Endothelial cell of umbilical vein (primary cell): ENCODE data around the gene TTBK1. TPM values are rescaled to one million over a fixed set of nuclear protein-coding genes. Genes with fewer than 3 reads are reported as not detected.

Experiments
- BruUV-seq: library from RNA; stranded (reverse); fragments of 400-500 nt; replicated peaks from 2 replicates; lab custom pipeline; 2021; lab: Mats Ljungman, UMichigan
- CTCF ChIA-PET: fragments of 300-600, 350-600 bp; sonication (Branson Sonifier 250); formaldehyde crosslinking; loops from one replicate; lab custom pipeline; 2021; ENCODE audit warnings: antibody characterized with exemption, inconsistent platforms; lab: Charles Lee
- POLR2A ChIA-PET: fragments of 300-600, 350-600 bp; sonication (Branson Sonifier 250); formaldehyde crosslinking; loops from one replicate; lab custom pipeline; 2021; ENCODE audit warnings: antibody characterized with exemption, inconsistent platforms; lab: Charles Lee
- DNase-seq: peaks from one replicate; pipeline ENCODE4 v3.0.0-alpha.2; 2011; ENCODE audit warnings: low read depth, low spot score
- FAIRE-seq: peaks from 2 replicates; lab custom pipeline; 2011; peaks lifted over from hg19 to GRCh38; lab: Jason Lieb, UNC
- H2AFZ ChIP-seq: 2 replicates; pipeline ENCODE4 v1.6.0; 2012; ENCODE audit warnings: low read depth, low read length, control low read depth, inconsistent platforms
- H3K27ac ChIP-seq: 2 replicates; pipeline ENCODE4 v1.5.1; 2011; ENCODE audit warnings: low read depth, mild to moderate bottlenecking, control low read depth, low read length, moderate library complexity; ENCODE audit not compliant: insufficient read depth
- H3K27me3 ChIP-seq, 2 experiments: 2 replicates each; pipeline versions ENCODE4 v1.6.0 to v1.6.1; 2011; ENCODE audit warnings: low read length in 2 of 2, mixed read lengths in 1 of 2; ENCODE audit not compliant: control insufficient read depth in 2 of 2, insufficient read depth in 2 of 2
- H3K36me3 ChIP-seq, 2 experiments: 2 replicates in 1 of 2; 3 replicates in 1 of 2; pipeline ENCODE4 v1.5.1; 2011; ENCODE audit warnings: low read length in 2 of 2, mild to moderate bottlenecking in 1 of 2, moderate library complexity in 1 of 2; ENCODE audit not compliant: control insufficient read depth in 2 of 2, insufficient read depth in 2 of 2; ENCODE audit errors: extremely low read depth in 1 of 2
- H3K4me1 ChIP-seq: 3 replicates; pipeline ENCODE4 v1.5.1; 2011; ENCODE audit warnings: mild to moderate bottlenecking, low read length; ENCODE audit not compliant: control insufficient read depth, insufficient read depth; ENCODE audit errors: extremely low read depth
- H3K4me2 ChIP-seq: 2 replicates; pipeline ENCODE4 v1.6.1; 2011; ENCODE audit warnings: low read length, control low read depth, mixed read lengths; ENCODE audit not compliant: insufficient read depth
- H3K4me3 ChIP-seq, 3 experiments: fragments of 200-600 bp in 1 of 3; sonication (generic), shearing (Covaris generic) in 1 of 3; replicated peaks in 1 of 3; 2 replicates each; pipeline ENCODE4 v1.5.1; 2011 to 2016; ENCODE audit warnings: control low read depth in 3 of 3, low read length in 3 of 3, mild to moderate bottlenecking in 2 of 3, inconsistent platforms in 1 of 3, low read depth in 1 of 3, moderate library complexity in 1 of 3; ENCODE audit not compliant: insufficient read depth in 1 of 3
- H3K79me2 ChIP-seq: 2 replicates; pipeline ENCODE4 v1.6.0; 2012; ENCODE audit warnings: low read length, inconsistent platforms; ENCODE audit not compliant: control insufficient read depth, insufficient read depth
- H3K9ac ChIP-seq: replicated peaks from 2 replicates; pipeline ENCODE3; 2011; ENCODE audit warnings: low read length, control low read depth; ENCODE audit not compliant: insufficient read depth; ENCODE audit errors: extremely low read depth
- H3K9me1 ChIP-seq: replicated peaks from 3 replicates; pipeline ENCODE4 v1.6.0; 2011; ENCODE audit warnings: mild to moderate bottlenecking, low read length; ENCODE audit not compliant: control insufficient read depth, insufficient read depth; ENCODE audit errors: extremely low read depth
- H3K9me3 ChIP-seq: replicated peaks from 2 replicates; pipeline ENCODE4 v1.5.1; 2012; ENCODE audit warnings: low read length, inconsistent platforms; ENCODE audit not compliant: control insufficient read depth, insufficient read depth
- H4K20me1 ChIP-seq: replicated peaks from 2 replicates; pipeline ENCODE3; 2011; ENCODE audit warnings: mild to moderate bottlenecking, low read length; ENCODE audit not compliant: control insufficient read depth, insufficient read depth; ENCODE audit errors: extremely low read depth
- EZH2 ChIP-seq: IDR thresholded peaks from 2 replicates; pipeline ENCODE4 v1.6.1; 2012; ENCODE audit warnings: borderline replicate concordance, low read depth, mild to moderate bottlenecking, moderate library complexity, low read length, inconsistent platforms; ENCODE audit not compliant: severe bottlenecking
- FOS ChIP-seq: IDR thresholded peaks from 2 replicates; pipeline ENCODE4 v1.6.1; 2011; ENCODE audit warnings: mild to moderate bottlenecking, low read length, moderate library complexity, borderline replicate concordance; ENCODE audit not compliant: insufficient read depth
- GATA2 ChIP-seq: IDR thresholded peaks from 2 replicates; pipeline ENCODE4 v1.7.0; 2011; ENCODE audit warnings: low read depth, mild to moderate bottlenecking, moderate library complexity, mixed read lengths, low read length; ENCODE audit not compliant: insufficient read length, insufficient read depth
- JUN ChIP-seq: IDR thresholded peaks from 2 replicates; pipeline ENCODE4 v1.6.1; 2011; ENCODE audit warnings: borderline replicate concordance, low read depth; ENCODE audit not compliant: insufficient read length, insufficient read depth
- MYC ChIP-seq: IDR thresholded peaks from one replicate; pipeline ENCODE4 v1.6.1; 2011; ENCODE audit warnings: mild to moderate bottlenecking, low read depth, low read length
- POLR2A ChIP-seq: IDR thresholded peaks from 2 replicates; pipeline ENCODE4 v1.6.1; 2012; ENCODE audit warnings: low read depth, mild to moderate bottlenecking, control low read depth, low read length
- POLR2AphosphoS5 ChIP-seq: IDR thresholded peaks from 2 replicates; pipeline ENCODE4 v1.6.1; 2012; ENCODE audit warnings: low read depth, mild to moderate bottlenecking, control low read depth, low read length, moderate library complexity; ENCODE audit not compliant: insufficient read depth
- dilution Hi-C: fragments of 300-500 bp; cut with MboI; formaldehyde crosslinking; loops from one replicate; pipeline ENCODE4 v1.15.0; 2019; ENCODE audit warnings: low sequenced_read_pairs; ENCODE audit not compliant: extremely low pct_ligation_motif_present
- intact Hi-C: fragments of 100-400 bp; cut with micrococcal nuclease; formaldehyde crosslinking; loops from one replicate; pipeline ENCODE4 v1.10.0; 2022
- polyA plus RNA-seq, 4 experiments: library from polyadenylated mRNA; depleted of rRNA in 3 of 4; stranded (reverse) in 3 of 4; unstranded in 1 of 4; fragments of >200 nt; gene quantifications; 2 replicates each; pipeline versions ENCODE4 v1.2.1 to v1.2.3, GENCODE V29; 2011 to 2012; ENCODE audit warnings: missing spikeins in 1 of 4
- total RNA-seq: library from RNA; stranded (reverse); gene quantifications from 2 replicates; pipeline ENCODE4 v1.2.3, GENCODE V29; 2021
- TF ChIP-seq, protein P1 (sequence below), 2 donors: IDR thresholded peaks; 1 replicate in 1 of 2; 2 replicates in 1 of 2; pipeline ENCODE4 v1.5.1; 2011; ENCODE audit warnings: low read length in 2 of 2, mild to moderate bottlenecking in 2 of 2, moderate library complexity in 2 of 2, control low read depth in 1 of 2, inconsistent platforms in 1 of 2, low read depth in 1 of 2; ENCODE audit not compliant: insufficient read depth in 1 of 2; ENCODE audit errors: extremely low read depth in 1 of 2
- TF ChIP-seq, protein P2 (sequence below): IDR thresholded peaks from 2 replicates; pipeline ENCODE4 v1.6.1; 2011; ENCODE audit not compliant: insufficient read depth, insufficient read length

The TTBK1 gene
- total and polyA plus RNA-seq, 2 donors (not counting 3 experiments of a cell fraction or from before 2014, with no cell fraction given) = 0.06 TPM; not detected in 1

DNA sequence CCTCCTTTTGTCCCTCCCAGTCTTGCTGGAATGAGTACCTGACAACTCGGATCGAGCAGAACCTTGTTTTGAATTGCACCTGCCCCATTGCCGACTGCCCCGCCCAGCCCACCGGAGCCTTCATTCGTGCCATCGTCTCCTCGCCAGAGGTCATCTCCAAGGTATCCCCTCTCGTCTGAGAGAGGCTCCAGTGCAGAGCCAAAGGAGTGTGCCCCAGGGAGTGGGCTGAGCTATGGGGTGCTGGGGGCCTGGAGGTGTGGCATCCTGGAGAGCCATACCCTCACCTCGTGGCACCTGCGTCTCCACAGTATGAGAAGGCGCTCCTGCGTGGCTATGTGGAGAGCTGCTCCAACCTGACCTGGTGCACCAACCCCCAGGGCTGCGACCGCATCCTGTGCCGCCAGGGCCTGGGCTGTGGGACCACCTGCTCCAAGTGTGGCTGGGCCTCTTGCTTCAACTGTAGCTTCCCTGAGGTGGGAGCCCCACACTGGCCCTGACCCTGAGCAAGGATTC lies 22.8 kb upstream of the TTBK1 start:
- ChIA-PET CTCF (interaction anchor here (3.0 kb wide), 1 partner anchor 9 kb away, joined by 16 read pairs; the partner anchor contains the start of gene DNPH1), POLR2A (interaction anchor here (0.7 kb wide), 1 partner anchor 288 kb away, joined by 3 read pairs; no protein-coding TSS in a partner anchor)
- H3K4me3 ChIP-seq = no peak overlapping the region
- DNase-seq = no peak
- H4K20me1 ChIP-seq = no peaks in the 10 kb centered on the region
- intact Hi-C loops = no loop called here
- H3K79me2 ChIP-seq = no peaks in the 10 kb centered on the region
- no peak for TF ChIP-seq JUN
- no peak for TF ChIP-seq GATA2
- TF ChIP-seq POLR2A = no peak
- TF ChIP-seq FOS = no peak
- TF ChIP-seq, protein P1, sequence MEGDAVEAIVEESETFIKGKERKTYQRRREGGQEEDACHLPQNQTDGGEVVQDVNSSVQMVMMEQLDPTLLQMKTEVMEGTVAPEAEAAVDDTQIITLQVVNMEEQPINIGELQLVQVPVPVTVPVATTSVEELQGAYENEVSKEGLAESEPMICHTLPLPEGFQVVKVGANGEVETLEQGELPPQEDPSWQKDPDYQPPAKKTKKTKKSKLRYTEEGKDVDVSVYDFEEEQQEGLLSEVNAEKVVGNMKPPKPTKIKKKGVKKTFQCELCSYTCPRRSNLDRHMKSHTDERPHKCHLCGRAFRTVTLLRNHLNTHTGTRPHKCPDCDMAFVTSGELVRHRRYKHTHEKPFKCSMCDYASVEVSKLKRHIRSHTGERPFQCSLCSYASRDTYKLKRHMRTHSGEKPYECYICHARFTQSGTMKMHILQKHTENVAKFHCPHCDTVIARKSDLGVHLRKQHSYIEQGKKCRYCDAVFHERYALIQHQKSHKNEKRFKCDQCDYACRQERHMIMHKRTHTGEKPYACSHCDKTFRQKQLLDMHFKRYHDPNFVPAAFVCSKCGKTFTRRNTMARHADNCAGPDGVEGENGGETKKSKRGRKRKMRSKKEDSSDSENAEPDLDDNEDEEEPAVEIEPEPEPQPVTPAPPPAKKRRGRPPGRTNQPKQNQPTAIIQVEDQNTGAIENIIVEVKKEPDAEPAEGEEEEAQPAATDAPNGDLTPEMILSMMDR (IDR thresholded peaks at IDR 0.05; ENCODE audit: extremely low read depth in 1 of 2, insufficient read depth in 1 of 2, low read depth in 1 of 2, low read length in 2 of 2) = no peak
- no peak for TF ChIP-seq EZH2
- no peak for TF ChIP-seq POLR2AphosphoS5
- no peak for TF ChIP-seq MYC
- TF ChIP-seq, protein P2, sequence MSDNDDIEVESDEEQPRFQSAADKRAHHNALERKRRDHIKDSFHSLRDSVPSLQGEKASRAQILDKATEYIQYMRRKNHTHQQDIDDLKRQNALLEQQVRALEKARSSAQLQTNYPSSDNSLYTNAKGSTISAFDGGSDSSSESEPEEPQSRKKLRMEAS = no peak
- peaks cover 0 to 27% of the 10 kb centered on the region in 2 experiments for H3K36me3 ChIP-seq
- no TSS peak for BruUV-seq
- H3K4me1 ChIP-seq = peaks cover 3% of the 10 kb centered on the region
- dilution Hi-C loops = no loop called here
- no peaks in the 10 kb centered on the region for H3K9me3 ChIP-seq
- no peak overlapping the region for H3K9ac ChIP-seq
- no peak overlapping the region for H3K27ac ChIP-seq
- no peaks in the 10 kb centered on the region for H3K27me3 ChIP-seq
- H3K4me2 ChIP-seq = no peak overlapping the region
- FAIRE-seq = no peak
- no peak overlapping the region for H2AFZ ChIP-seq
- H3K9me1 ChIP-seq = no peaks in the 10 kb centered on the region
